ENCODE data around the gene IMMP2L.

The IMMP2L gene

GRCh38 chr7:111059833-111060232, 502.5 kb downstream of the IMMP2L start:
- DNase-seq: no peak

- DNase-seq: no peak
These were observed 505.2 kb downstream of the IMMP2L start for GRCh38 chr7:111057066-111057465.

- no peak for DNase-seq
These were observed 505.9 kb downstream of the IMMP2L start for GRCh38 chr7:111056371-111056770.

GRCh38 chr7:111053035-111053434, 509.3 kb downstream of the IMMP2L start:
- no peak for DNase-seq

- no peak for DNase-seq
These were observed 510.5 kb downstream of the IMMP2L start for GRCh38 chr7:111051832-111052231.

GRCh38 chr7:111050875-111051416, 511.3 kb downstream of the IMMP2L start:
- no peak for DNase-seq

- no peak for DNase-seq
These were observed 512.2 kb downstream of the IMMP2L start for GRCh38 chr7:111049971-111050680.

- DNase-seq: no peak
These were observed 514.7 kb downstream of the IMMP2L start for GRCh38 chr7:111047595-111047994.

GRCh38 chr7:111045449-111045848, 516.8 kb downstream of the IMMP2L start:
- DNase-seq: no peak

GRCh38 chr7:111043561-111043960, 518.7 kb downstream of the IMMP2L start:
- DNase-seq: no peak

GRCh38 chr7:111042842-111043241, 519.5 kb downstream of the IMMP2L start:
- DNase-seq: no peak

- no peak for DNase-seq
These were observed 520.7 kb downstream of the IMMP2L start for GRCh38 chr7:111041577-111041976.

- DNase-seq: no peak
These were observed 524.1 kb downstream of the IMMP2L start for GRCh38 chr7:111038185-111038584.

- no peak for DNase-seq
These were observed 530.4 kb downstream of the IMMP2L start for GRCh38 chr7:111031916-111032315.

- DNase-seq: no peak
These were observed 532.0 kb downstream of the IMMP2L start for GRCh38 chr7:111030336-111030735.

- peak; percentile 60 for DNase-seq
These were observed 532.6 kb downstream of the IMMP2L start for GRCh38 chr7:111029574-111030251.

- DNase-seq: no peak
These were observed 533.1 kb downstream of the IMMP2L start for GRCh38 chr7:111029141-111029572.

- peak; percentile 80 for DNase-seq
These were observed 534.9 kb downstream of the IMMP2L start for GRCh38 chr7:111027396-111027795.

GRCh38 chr7:111026806-111027205, 535.5 kb downstream of the IMMP2L start:
- no peak for DNase-seq

- DNase-seq: no peak
These were observed 535.9 kb downstream of the IMMP2L start for GRCh38 chr7:111026343-111026742.

GRCh38 chr7:111025006-111025405, 537.3 kb downstream of the IMMP2L start:
- peak; percentile 86 for DNase-seq

- DNase-seq: no peak
These were observed 543.1 kb downstream of the IMMP2L start for GRCh38 chr7:111018960-111019736.

GRCh38 chr7:111018447-111018846, 543.8 kb downstream of the IMMP2L start:
- no peak for DNase-seq

Data from activated CD4-positive, alpha-beta T cell treated with anti-CD3 and anti-CD28 coated beads, Interleukin-2, Interleukin-6, amounts not matched to agents 100 ng/mL and 50 ng/mL, durations not matched to agents 16 hours and 8 hours (primary cell).